ENCODE data around the gene POLDIP2.

DNA sequence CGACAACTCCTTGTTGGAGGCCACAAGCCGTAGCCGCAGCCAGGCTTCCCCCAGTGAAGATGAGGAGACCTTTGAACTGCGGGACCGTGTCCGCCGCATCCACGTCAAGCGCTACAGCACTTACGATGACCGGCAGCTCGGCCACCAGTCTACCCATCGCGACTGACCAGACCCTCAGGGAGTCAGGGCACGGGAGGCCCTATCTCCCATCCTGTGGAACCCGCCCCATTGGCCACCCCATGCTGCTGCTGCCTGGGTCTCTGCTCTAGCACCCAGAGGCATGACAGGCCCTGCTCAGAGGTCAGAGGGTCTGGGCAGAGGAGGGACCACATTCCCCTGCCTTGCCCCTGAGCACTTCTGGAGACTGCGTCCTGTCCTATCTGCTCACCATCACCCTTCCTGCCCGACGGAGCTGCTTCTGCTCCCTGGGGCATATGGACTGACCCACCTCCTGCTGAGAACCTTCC, 12.9 kb downstream of the POLDIP2 start:
- TF ChIP-seq, protein P1, sequence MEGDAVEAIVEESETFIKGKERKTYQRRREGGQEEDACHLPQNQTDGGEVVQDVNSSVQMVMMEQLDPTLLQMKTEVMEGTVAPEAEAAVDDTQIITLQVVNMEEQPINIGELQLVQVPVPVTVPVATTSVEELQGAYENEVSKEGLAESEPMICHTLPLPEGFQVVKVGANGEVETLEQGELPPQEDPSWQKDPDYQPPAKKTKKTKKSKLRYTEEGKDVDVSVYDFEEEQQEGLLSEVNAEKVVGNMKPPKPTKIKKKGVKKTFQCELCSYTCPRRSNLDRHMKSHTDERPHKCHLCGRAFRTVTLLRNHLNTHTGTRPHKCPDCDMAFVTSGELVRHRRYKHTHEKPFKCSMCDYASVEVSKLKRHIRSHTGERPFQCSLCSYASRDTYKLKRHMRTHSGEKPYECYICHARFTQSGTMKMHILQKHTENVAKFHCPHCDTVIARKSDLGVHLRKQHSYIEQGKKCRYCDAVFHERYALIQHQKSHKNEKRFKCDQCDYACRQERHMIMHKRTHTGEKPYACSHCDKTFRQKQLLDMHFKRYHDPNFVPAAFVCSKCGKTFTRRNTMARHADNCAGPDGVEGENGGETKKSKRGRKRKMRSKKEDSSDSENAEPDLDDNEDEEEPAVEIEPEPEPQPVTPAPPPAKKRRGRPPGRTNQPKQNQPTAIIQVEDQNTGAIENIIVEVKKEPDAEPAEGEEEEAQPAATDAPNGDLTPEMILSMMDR (IDR thresholded peaks at IDR 0.05 in 2 of 3, conservative IDR thresholded peaks at IDR 0.05 in 1 of 3; ENCODE audit: control insufficient read depth in 2 of 3, extremely low read depth in 1 of 3, insufficient read depth in 1 of 3, low read depth in 3 of 3, low read length in 3 of 3), result no peak
- TF ChIP-seq MYC (IDR thresholded peaks at IDR 0.05; ENCODE audit: insufficient read depth, insufficient read length, insufficient replicate concordance, low read length, severe bottlenecking), result no peak
- TF ChIP-seq RFX5 (IDR thresholded peaks at IDR 0.05; ENCODE audit: low read depth, low read length), result no peak
- TF ChIP-seq EP300 (IDR thresholded peaks at IDR 0.05; ENCODE audit: borderline replicate concordance in 1 of 2, control insufficient read depth in 1 of 2, low read depth in 2 of 2, low read length in 2 of 2), result no peak
- TF ChIP-seq NFIC (IDR thresholded peaks at IDR 0.05; ENCODE audit: low read depth, low read length), result no peak

Data from GM12878 (cell line).